ENCODE data around the gene ANKFN1. TPM values are rescaled to one million over a fixed set of nuclear protein-coding genes. Genes with fewer than 3 reads are reported as not detected.

ANKFN1 gene
- total RNA-seq, 1 experiment from 2014 or later = not detected

GRCh38 chr17:56257075-56257474 is 103.8 kb downstream of the ANKFN1 start:
- Histone ChIP-seq H3K4ac (ENCODE audit: low read depth, low read length) (no peak overlapping the region), H3K14ac (ENCODE audit: insufficient read depth, low read length) (no peak overlapping the region), H2BK120ac (ENCODE audit: low read depth, low read length, poor library complexity, severe bottlenecking) (no peak overlapping the region), H3K9ac (ENCODE audit: extremely low read depth, insufficient read length, low read length) (no peak overlapping the region), H2AK5ac (ENCODE audit: insufficient read length, low read length) (no peak overlapping the region), H3K4me1 (ENCODE audit: insufficient read depth, low read length) (no peaks in the 10 kb centered on the region; the same call in 1 of the 2 replicates), H3K27me3 (ENCODE audit: insufficient read depth, low read length) (no peaks in the 10 kb centered on the region), H3T11ph (ENCODE audit: low read length) (no peak overlapping the region), H2BK5ac (ENCODE audit: insufficient read length, low read length) (no peak overlapping the region), H2BK12ac (ENCODE audit: insufficient read length, low read depth, low read length) (no peak overlapping the region), H3K23ac (ENCODE audit: insufficient read length, low read depth, low read length) (no peak overlapping the region), H4K91ac (ENCODE audit: insufficient read length, low read depth, low read length) (no peak overlapping the region), H3K18ac (ENCODE audit: insufficient read length, low read depth, low read length) (no peak overlapping the region), H4K8ac (replicated peaks; ENCODE audit: insufficient read length, low read depth, low read length) (no peak overlapping the region), H4K5ac (ENCODE audit: insufficient read length, low read depth, low read length) (no peak overlapping the region), H2BK15ac (ENCODE audit: low read depth, low read length) (no peak overlapping the region), H2AFZ (ENCODE audit: low read length) (no peak overlapping the region), H4K20me1 (ENCODE audit: control insufficient read depth, insufficient read depth, insufficient read length) (no peaks in the 10 kb centered on the region), H3K79me2 (ENCODE audit: insufficient read depth, low read length) (no peaks in the 10 kb centered on the region), H2BK20ac (ENCODE audit: low read depth, low read length, poor library complexity, severe bottlenecking) (no peak overlapping the region), H3K56ac (ENCODE audit: insufficient read length, low read depth, low read length) (no peak overlapping the region), H3K9me3 (ENCODE audit: control insufficient read depth, low read depth, low read length) (no peaks in the 10 kb centered on the region), H3K23me2 (ENCODE audit: insufficient read length, low read depth, low read length, poor library complexity, severe bottlenecking) (no peaks in the 10 kb centered on the region), H3K4me2 (ENCODE audit: insufficient read depth, insufficient read length, low read length) (no peak overlapping the region), H3K27ac (ENCODE audit: insufficient read length, low read depth, low read length) (no peak overlapping the region), H3K79me1 (ENCODE audit: insufficient read depth, low read depth, low read length, poor library complexity, severe bottlenecking) (no peaks in the 10 kb centered on the region)
- H3K4me1 Mint-ChIP-seq = peaks cover 9% of the 10 kb centered on the region in 2 experiments
- H3K9me3 Mint-ChIP-seq = no peaks in the 10 kb centered on the region; a peak in 1 of 5 replicates
- no peak overlapping the region for H3K27ac Mint-ChIP-seq
- no peaks in the 10 kb centered on the region for H3K36me3 Mint-ChIP-seq (ENCODE audit: insufficient read depth in 1 of 3, low read depth in 3 of 3)
- TF ChIP-seq CTCF (conservative IDR thresholded peaks at IDR 0.05) = peak; percentile 30; the same call in 1 of the 3 replicates
- no peaks in the 10 kb centered on the region for H3K27me3 Mint-ChIP-seq (ENCODE audit: low read depth)
- DNase-seq = no peak
- no CpG with 5 or more reads among the region's 1 CpG for WGBS (ENCODE audit: extremely low coverage, insufficient read length, low lambda C conversion rate)
- H3K4me3 Mint-ChIP-seq = no peak overlapping the region
